CD4-positive, alpha-beta memory T cell (primary cell): ENCODE data around the gene MGRN1. TPM values are rescaled to one million over a fixed set of nuclear protein-coding genes. Genes with fewer than 3 reads are reported as not detected.

ENCODE experiments used
- CTCF ChIA-PET: fragments of 350-600 bp; sonication (Branson Sonifier 250); formaldehyde crosslinking; loops from one replicate; lab custom pipeline; 2021; ENCODE audit warnings: inconsistent platforms; ENCODE audit not compliant: partially characterized antibody; lab: Charles Lee
- POLR2A ChIA-PET: fragments of 350-600 bp; sonication (Branson Sonifier 250); formaldehyde crosslinking; loops from one replicate; lab custom pipeline; 2021; ENCODE audit not compliant: partially characterized antibody; lab: Charles Lee
- DNase-seq, 5 donors: peaks; one replicate each; pipeline versions ENCODE4 v3.0.0 to v3.0.0-alpha.2; 2020 to 2022; ENCODE audit warnings: mixed read lengths in 1 of 5
- H3K27ac ChIP-seq: one replicate; pipeline ENCODE4 v1.7.0; 2013; ENCODE audit warnings: low read depth, low read length
- H3K27me3 ChIP-seq: 2 replicates; pipeline ENCODE4 v1.7.0; 2013; ENCODE audit warnings: mild to moderate bottlenecking, low read length, moderate library complexity; ENCODE audit not compliant: insufficient read depth
- H3K36me3 ChIP-seq: 2 replicates; pipeline ENCODE4 v1.7.0; 2013; ENCODE audit warnings: mild to moderate bottlenecking, low read length, moderate library complexity; ENCODE audit not compliant: insufficient read depth
- H3K4me1 ChIP-seq: 2 replicates; pipeline ENCODE4 v1.7.0; 2013; ENCODE audit warnings: mild to moderate bottlenecking, low read length, moderate library complexity; ENCODE audit not compliant: insufficient read depth
- H3K4me3 ChIP-seq, 2 donors: one replicate each; pipeline ENCODE4 v1.7.0; 2013; ENCODE audit warnings: low read length in 2 of 2, mild to moderate bottlenecking in 1 of 2
- H3K9me3 ChIP-seq, 2 donors: one replicate each; pipeline ENCODE4 v1.7.0; 2013; ENCODE audit warnings: low read length in 2 of 2, control low read depth in 1 of 2; ENCODE audit not compliant: control insufficient read depth in 1 of 2
- H3K27ac Mint-ChIP-seq, 7 donors: one replicate each; pipeline ENCODE4 v1.8.0; 2020 to 2021; ENCODE audit warnings: mixed read lengths in 7 of 7, mild to moderate bottlenecking in 6 of 7, inconsistent platforms in 3 of 7, moderate library complexity in 3 of 7
- H3K27me3 Mint-ChIP-seq, 2 donors: one replicate each; pipeline ENCODE4 v1.8.0; 2020 to 2021; ENCODE audit warnings: mixed read lengths in 2 of 2
- H3K36me3 Mint-ChIP-seq, 2 donors: one replicate each; pipeline ENCODE4 v1.8.0; 2020 to 2021; ENCODE audit warnings: mixed read lengths in 2 of 2, inconsistent platforms in 1 of 2, mild to moderate bottlenecking in 1 of 2
- H3K4me1 Mint-ChIP-seq, 4 donors: one replicate each; pipeline ENCODE4 v1.8.0; 2020 to 2021; ENCODE audit warnings: mixed read lengths in 4 of 4, mild to moderate bottlenecking in 1 of 4
- H3K4me3 Mint-ChIP-seq, 8 donors: one replicate each; pipeline ENCODE4 v1.8.0; 2020 to 2021; ENCODE audit warnings: mixed read lengths in 8 of 8, mild to moderate bottlenecking in 7 of 8, moderate library complexity in 6 of 8, inconsistent platforms in 3 of 8
- H3K9me3 Mint-ChIP-seq, 8 donors: one replicate each; pipeline ENCODE4 v1.8.0; 2020 to 2021; ENCODE audit warnings: mixed read lengths in 8 of 8, mild to moderate bottlenecking in 5 of 8, inconsistent platforms in 3 of 8, moderate library complexity in 1 of 8
- intact Hi-C: fragments of 100-400 bp; cut with micrococcal nuclease; formaldehyde crosslinking; loops from one replicate; pipeline ENCODE4 v1.15.1; 2023
- polyA plus RNA-seq, 2 donors: library from polyadenylated mRNA; unstranded; fragments of 300-500 nt; fragmentation: Illumina TruSeq; gene quantifications; one replicate each; pipeline ENCODE4 v1.2.3, GENCODE V29; 2021
- total RNA-seq, 2 experiments: library from RNA; stranded (reverse); gene quantifications; one replicate each; pipeline ENCODE4 v1.2.3, GENCODE V29; 2021

MGRN1 gene
- total and polyA plus RNA-seq, 4 experiments from 2014 or later: 1.2 to 64.1 (median 35.0) TPM

DNA sequence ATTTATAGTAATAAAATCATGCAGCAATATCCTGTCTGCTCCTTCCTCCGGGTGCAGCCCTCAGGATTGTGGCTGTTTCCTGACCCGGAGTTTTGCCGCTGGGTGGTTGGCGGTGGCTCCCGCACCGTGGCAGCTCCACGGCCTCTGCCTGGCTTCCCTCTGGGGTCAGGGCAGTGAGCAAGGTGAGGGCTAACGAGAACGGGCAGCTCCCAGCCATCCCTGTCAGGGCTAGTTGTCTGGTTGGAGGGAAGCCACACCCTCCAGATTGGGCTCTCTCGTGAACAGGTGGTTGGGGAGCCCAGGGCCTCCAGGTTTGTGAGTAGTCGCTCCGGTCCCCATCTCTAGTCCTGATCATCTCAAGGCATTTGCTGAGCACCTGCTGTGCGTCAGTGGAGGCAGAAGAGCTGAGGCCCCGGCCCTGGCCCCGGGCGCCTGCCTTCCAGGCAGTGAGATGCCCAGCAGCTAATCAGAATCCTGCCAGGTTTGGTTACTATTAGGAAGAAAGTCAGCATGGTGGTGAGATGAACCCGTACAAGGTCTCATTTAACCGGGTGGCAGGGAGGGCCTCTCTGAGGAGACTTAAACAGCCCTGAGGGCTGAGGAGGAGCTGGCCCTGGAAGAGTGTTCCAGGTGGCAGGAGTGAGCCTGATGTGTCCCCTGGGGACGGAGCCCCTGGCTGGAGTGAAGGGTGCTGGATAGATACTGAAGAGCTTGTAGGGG, 66.5 kb downstream of the MGRN1 start:
- no peak for DNase-seq
- no peak overlapping the region for H3K27ac ChIP-seq
- Mint-ChIP-seq H3K9me3 (peaks cover 0 to 1% (median 0%) of the 10 kb centered on the region in 8 donors), H3K36me3 (peaks cover 2 to 12% of the 10 kb centered on the region in 2 donors), H3K27ac (peak overlapping the region in 4 of 7 donors; percentile 16 to 74 (median 36)), H3K4me3 (peak overlapping the region in 6 of 8 donors; percentile 25 to 75 (median 52)), H3K27me3 (no peaks in the 10 kb centered on the region), H3K4me1 (peaks cover 2 to 22% (median 9%) of the 10 kb centered on the region in 4 donors)
- ChIA-PET CTCF (interaction anchor here (1.0 to 2.0 kb wide), 2 partner anchors 41 to 265 kb away, joined by 4 read pairs; no protein-coding TSS in a partner anchor), POLR2A (interaction anchor here (1.2 to 6.1 kb wide), 2 partner anchors 15 to 44 kb away, joined by 4 to 33 read pairs; partner anchors contain the start of gene DNAAF8)
- peaks cover 21% of the 10 kb centered on the region for H3K4me1 ChIP-seq
- H3K4me3 ChIP-seq: no peak overlapping the region
- intact Hi-C loops: no loop called here
- H3K27me3 ChIP-seq: no peaks in the 10 kb centered on the region
- peaks cover 11% of the 10 kb centered on the region for H3K36me3 ChIP-seq
- no peaks in the 10 kb centered on the region for H3K9me3 ChIP-seq

DNA sequence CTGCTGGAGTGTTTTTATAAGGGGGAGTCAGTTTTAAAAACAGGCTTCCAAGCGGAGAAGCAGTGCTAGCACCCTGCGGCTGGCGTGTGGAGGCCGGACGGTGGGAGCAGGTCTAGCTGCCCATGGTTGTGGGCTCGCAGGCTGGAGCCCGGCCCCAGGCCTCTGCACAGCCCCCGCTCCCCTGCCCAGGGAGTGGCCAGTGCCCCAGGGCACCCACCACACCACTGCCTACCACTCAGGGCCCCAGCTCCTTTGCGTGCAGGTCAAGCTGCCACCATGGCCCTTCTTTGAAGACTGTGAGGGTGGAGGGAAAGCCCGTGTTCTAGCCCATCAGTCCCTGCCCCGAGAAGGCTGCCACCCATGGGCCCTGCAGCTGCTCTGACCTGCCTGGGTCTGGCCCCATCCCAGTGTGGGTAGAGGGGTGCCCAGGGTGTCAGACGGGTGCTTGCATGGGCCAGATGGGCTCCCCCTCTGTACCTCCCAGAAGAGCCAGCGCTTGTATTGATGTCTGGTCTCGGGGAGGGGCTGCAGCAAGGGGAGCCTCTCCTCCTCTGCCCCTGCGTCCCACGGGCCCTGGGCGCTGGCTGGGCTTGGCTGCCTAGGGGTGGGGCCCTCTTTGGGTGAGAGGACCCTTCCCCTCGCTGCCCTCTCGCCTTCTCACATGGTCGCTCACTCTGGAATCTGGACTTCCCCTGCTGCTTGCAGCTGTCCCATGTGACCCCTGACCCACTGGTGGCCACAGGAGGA, 67.2 kb downstream of the MGRN1 start:
- Mint-ChIP-seq H3K9me3 (peaks cover 0 to 1% (median 0%) of the 10 kb centered on the region in 8 donors), H3K36me3 (peaks cover 2 to 16% of the 10 kb centered on the region in 2 donors), H3K4me3 (peak overlapping the region in 6 of 8 donors; percentile 25 to 88 (median 68)), H3K27me3 (no peaks in the 10 kb centered on the region), H3K4me1 (peaks cover 2 to 22% (median 9%) of the 10 kb centered on the region in 4 donors), H3K27ac (peak overlapping the region in 2 of 7 donors; percentile 74 to 84)
- H3K4me1 ChIP-seq: peaks cover 21% of the 10 kb centered on the region
- H3K9me3 ChIP-seq: no peaks in the 10 kb centered on the region
- peaks cover 16% of the 10 kb centered on the region for H3K36me3 ChIP-seq
- POLR2A ChIA-PET: interaction anchor here (0.6 to 6.1 kb wide), 8 partner anchors 15 to 980 kb away, joined by 4 to 40 read pairs (median 10); partner anchors contain the start of genes ANKS3, DNAAF8 and MGRN1
- intact Hi-C loops: loop anchor here (2.0 kb wide), 2 partner anchors 15 to 67 kb away; partner anchors contain the start of gene MGRN1
- DNase-seq: no peak
- H3K4me3 ChIP-seq: no peak overlapping the region
- CTCF ChIA-PET: interaction anchor here (1.0 to 2.0 kb wide), 3 partner anchors 42 to 264 kb away, joined by 4 read pairs; no protein-coding TSS in a partner anchor
- H3K27ac ChIP-seq: peak overlapping the region; percentile 81
- H3K27me3 ChIP-seq: no peaks in the 10 kb centered on the region

DNA sequence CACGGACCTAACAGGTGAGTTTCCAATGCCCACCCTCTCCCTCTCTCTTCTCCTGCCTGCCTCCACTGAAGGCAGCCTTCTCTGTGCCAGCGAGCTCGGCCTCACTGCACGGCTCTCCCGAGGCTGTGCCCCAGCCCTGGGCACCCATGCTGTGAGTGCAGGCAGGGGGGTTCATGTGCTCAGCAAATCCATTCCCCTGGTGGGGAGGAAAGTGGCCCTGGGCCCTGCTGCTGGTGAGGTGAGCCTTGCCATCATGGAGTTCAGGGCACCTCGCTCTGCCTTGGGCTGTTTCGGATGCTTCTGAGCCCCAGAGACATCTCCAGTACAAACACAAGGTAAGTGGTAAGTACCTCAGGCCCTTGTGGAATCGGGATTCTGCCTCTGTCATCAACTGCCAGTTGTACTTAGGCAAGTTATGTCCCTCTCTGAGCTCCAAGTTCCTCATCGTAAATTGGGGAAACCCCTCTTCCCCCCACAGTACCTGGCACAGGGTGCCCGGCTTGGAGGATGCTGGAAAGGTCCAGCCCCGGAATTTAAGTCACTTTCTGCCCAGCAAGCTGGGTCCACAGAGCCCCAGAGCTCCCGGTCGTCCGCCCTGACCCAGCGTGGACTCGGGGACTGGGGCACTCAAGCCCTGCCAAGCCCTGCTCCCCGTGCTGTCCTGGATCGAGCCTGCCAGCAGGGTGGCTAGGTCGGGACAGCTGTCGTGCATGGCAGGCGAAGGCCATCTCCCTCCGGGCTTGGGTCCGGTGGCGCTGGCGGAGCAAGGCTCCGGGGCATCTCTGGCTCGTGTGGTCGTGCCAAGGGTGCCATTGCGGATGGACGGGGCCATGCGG, 68.1 kb downstream of the MGRN1 start:
- no peaks in the 10 kb centered on the region for H3K9me3 ChIP-seq
- peak overlapping the region; percentile 84 to 92 (median 91) for H3K27ac Mint-ChIP-seq
- H3K27me3 ChIP-seq: no peaks in the 10 kb centered on the region
- intact Hi-C loops: loop anchor here (1.0 to 2.0 kb wide), 7 partner anchors 16 to 341 kb away; partner anchors contain the start of genes ANKS3, DNAAF8, GLYR1 and MGRN1
- CTCF ChIA-PET: interaction anchor here (1.5 to 2.0 kb wide), 2 partner anchors 76 to 263 kb away, joined by 4 read pairs; no protein-coding TSS in a partner anchor
- H3K9me3 Mint-ChIP-seq: peaks cover 0 to 1% (median 0%) of the 10 kb centered on the region in 8 donors
- H3K4me1 ChIP-seq: peaks cover 21% of the 10 kb centered on the region
- DNase-seq: peak in 1 of 5 donors; percentile 60
- H3K36me3 ChIP-seq: peaks cover 16% of the 10 kb centered on the region
- H3K4me3 Mint-ChIP-seq: peak overlapping the region; percentile 85 to 92 (median 88)
- H3K27me3 Mint-ChIP-seq: no peaks in the 10 kb centered on the region
- H3K36me3 Mint-ChIP-seq: peaks cover 2 to 16% of the 10 kb centered on the region in 2 donors
- POLR2A ChIA-PET: interaction anchor here (0.6 to 6.1 kb wide), 15 partner anchors 12 to 981 kb away, joined by 3 to 40 read pairs (median 8); partner anchors contain the start of genes ANKS3, DNAAF8, MGRN1 and NAGPA
- peak overlapping the region; percentile 81 for H3K27ac ChIP-seq
- peaks cover 2 to 22% (median 9%) of the 10 kb centered on the region in 4 donors for H3K4me1 Mint-ChIP-seq
- H3K4me3 ChIP-seq: peak overlapping the region; percentile 61 to 81

DNA sequence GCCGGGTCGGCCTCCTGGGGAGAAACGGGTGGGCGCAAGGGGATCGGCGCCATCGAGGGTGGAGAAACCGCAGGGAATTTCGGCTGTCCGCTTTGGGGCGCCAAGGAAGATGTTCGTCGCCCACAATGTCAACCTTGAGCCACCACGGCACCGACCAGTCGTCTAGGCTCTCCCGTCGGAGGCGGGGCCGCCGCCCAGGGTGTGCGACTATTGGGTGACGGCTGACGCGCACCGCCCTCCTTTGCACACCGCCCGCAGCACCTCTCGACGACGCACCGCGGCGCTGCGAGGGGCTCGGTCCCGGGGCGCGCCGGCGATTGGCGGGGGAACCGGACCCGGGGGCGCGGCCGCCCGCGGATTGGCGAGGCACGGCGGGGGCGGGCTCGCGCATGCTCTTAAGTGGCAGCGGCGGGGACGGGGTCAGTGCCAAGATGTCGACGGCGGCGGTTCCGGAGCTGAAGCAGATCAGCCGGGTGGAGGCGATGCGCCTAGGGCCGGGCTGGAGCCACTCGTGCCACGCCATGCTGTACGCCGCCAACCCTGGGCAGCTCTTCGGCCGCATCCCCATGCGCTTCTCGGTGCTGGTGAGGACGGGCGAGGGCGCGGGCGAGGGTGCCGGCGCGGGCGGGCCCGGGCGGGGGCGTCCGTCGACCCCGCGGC, 68.8 kb downstream of the MGRN1 start, which contains the start of gene NUDT16L1:
NUDT16L1 (plus strand) TSS at position 267 of the 660 bp plus-strand sequence; CDS start at position 432, 165 bp downstream.
- Histone ChIP-seq H3K4me3 (peak within 1 kb of the TSS; percentile 61 to 81), H3K27me3 (no peaks in the 10 kb centered on the region), H3K4me1 (peaks cover 21% of the 10 kb centered on the region), H3K9me3 (no peaks in the 10 kb centered on the region), H3K27ac (peak within 1 kb of the TSS; percentile 81), H3K36me3 (peaks cover 16% of the 10 kb centered on the region)
- ChIA-PET POLR2A (interaction anchor here (0.6 to 6.1 kb wide), 18 partner anchors 11 to 341 kb away, joined by 3 to 40 read pairs (median 8); partner anchors contain the start of genes ANKS3, DNAAF8, GLYR1 and MGRN1), CTCF (interaction anchor here (0.8 to 1.5 kb wide), 3 partner anchors 41 to 77 kb away, joined by 4 read pairs; partner anchors contain the start of genes DNAAF8 and MGRN1)
- Mint-ChIP-seq H3K27me3 (no peaks in the 10 kb centered on the region), H3K36me3 (peaks cover 0 to 15% of the 10 kb centered on the region in 2 donors), H3K4me1 (peaks cover 2 to 22% (median 9%) of the 10 kb centered on the region in 4 donors), H3K27ac (peak within 1 kb of the TSS; percentile 84 to 93 (median 91)), H3K4me3 (peak within 1 kb of the TSS; percentile 85 to 92 (median 88)), H3K9me3 (peaks cover 0 to 1% (median 0%) of the 10 kb centered on the region in 8 donors)
- peak; percentile 94 to 99 (median 98) for DNase-seq
- intact Hi-C loops: loop anchor here (1.0 to 2.0 kb wide), 7 partner anchors 17 to 342 kb away; partner anchors contain the start of genes ANKS3, DNAAF8, GLYR1 and MGRN1

DNA sequence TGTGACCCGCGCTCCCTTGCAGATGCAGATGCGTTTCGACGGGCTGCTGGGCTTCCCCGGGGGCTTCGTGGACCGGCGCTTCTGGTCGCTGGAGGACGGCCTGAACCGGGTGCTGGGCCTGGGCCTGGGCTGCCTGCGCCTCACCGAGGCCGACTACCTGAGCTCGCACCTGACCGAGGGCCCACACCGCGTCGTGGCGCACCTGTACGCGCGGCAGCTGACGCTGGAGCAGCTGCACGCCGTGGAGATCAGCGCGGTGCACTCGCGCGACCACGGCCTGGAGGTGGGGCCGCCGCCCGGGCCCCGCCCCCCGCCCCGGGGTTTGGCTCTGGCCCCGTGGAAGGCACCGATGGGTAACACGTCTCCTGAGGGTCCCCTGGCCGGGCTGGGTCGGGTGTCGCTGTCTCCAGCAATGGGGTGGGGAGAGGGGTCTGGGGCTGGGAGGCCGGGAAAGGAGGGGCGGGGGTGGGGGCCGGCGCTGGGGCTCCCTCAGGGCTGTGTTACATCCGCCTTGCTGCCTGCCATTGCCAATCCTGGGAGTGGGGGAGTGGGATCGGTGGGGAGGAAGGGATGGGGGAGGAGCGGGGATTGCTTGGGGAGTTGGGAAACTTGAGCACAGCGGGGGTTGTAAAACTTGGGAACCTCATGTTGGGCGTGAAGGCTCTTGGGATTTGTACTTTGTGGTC, 69.5 kb downstream of the MGRN1 start:
- no peaks in the 10 kb centered on the region for H3K9me3 Mint-ChIP-seq
- intact Hi-C loops: loop anchor here (1.0 to 2.0 kb wide), 7 partner anchors 17 to 343 kb away; partner anchors contain the start of genes ANKS3, DNAAF8, GLYR1 and MGRN1
- H3K27me3 ChIP-seq: no peaks in the 10 kb centered on the region
- H3K4me1 ChIP-seq: peaks cover 21% of the 10 kb centered on the region
- H3K4me3 Mint-ChIP-seq: peak overlapping the region; percentile 70 to 88 (median 82)
- H3K36me3 Mint-ChIP-seq: peaks cover 1 to 15% of the 10 kb centered on the region in 2 donors
- peaks cover 2 to 22% (median 9%) of the 10 kb centered on the region in 4 donors for H3K4me1 Mint-ChIP-seq
- peak overlapping the region; percentile 81 for H3K27ac ChIP-seq
- ChIA-PET CTCF (interaction anchor here (0.8 to 1.0 kb wide), 2 partner anchors 41 to 69 kb away, joined by 4 read pairs; partner anchors contain the start of genes DNAAF8 and MGRN1), POLR2A (interaction anchor here (0.9 to 6.1 kb wide), 17 partner anchors 11 to 340 kb away, joined by 3 to 40 read pairs (median 8); partner anchors contain the start of genes ANKS3, DNAAF8, GLYR1 and MGRN1)
- H3K27ac Mint-ChIP-seq: peak overlapping the region; percentile 71 to 93 (median 84)
- peaks cover 18% of the 10 kb centered on the region for H3K36me3 ChIP-seq
- no peaks in the 10 kb centered on the region for H3K9me3 ChIP-seq
- H3K4me3 ChIP-seq: peak overlapping the region; percentile 23 to 81
- no peaks in the 10 kb centered on the region for H3K27me3 Mint-ChIP-seq
- DNase-seq: peak in 4 of 5 donors; percentile 56 to 71 (median 64)
